ENCODE measurements around the gene PRX. TPM values are rescaled to one million over a fixed set of nuclear protein-coding genes. Genes with fewer than 3 reads are reported as not detected.

PRX gene
- total and polyA plus RNA-seq, 9 of the 15 experiments (the other 6 are each of a cell fraction or from before 2014, with no cell fraction given), result 0.65 to 3.5 (median 1.7) TPM; not detected in 2

DNA sequence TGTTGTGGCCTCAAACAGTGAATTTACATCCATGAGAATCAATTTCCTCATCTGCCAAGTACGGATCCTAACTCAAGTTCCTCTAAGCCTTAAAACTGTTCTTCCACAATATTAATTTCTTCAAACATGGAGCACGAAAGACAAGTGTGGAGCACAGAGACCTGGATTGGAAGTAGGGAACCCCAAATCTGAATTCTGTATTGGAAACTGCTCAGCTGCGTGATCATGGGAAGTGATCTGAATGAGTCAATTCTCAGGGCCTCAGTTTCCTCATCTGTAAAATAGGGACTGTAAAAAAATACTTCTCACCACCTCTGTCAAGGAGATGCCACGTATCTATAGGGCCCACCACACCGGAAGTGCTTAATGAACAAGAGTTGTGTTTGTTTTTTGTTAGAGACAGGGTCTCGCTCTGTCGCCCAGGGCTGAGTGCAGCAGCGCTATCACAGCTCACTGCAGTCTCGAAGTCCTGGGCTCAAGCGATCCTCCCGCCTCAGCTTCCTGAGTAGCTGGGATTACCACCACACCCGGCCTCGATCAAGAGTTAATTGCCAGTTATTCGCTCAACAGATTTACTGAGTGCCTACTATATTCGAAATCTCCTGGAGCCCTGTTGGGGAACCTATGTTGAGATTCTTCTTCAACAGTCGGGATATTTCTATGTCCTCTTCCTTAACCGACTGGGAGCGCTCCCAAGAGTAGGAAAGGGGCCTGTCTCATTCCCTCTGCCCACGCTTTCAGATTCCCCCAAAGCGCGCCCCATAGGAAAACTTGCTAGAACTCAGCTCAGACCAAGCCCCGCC is 29.4 kb upstream of the PRX start:
- no peak overlapping the region for H2AFZ ChIP-seq (ENCODE audit: low read depth, low read length)
- CTCF ChIA-PET (ENCODE audit: low intra/inter-chr PET ratio), result no interaction called here
- no peak for FAIRE-seq
- TF ChIP-seq TEAD2 (tag; IDR thresholded peaks at IDR 0.05) (no peak), XRCC3 (IDR thresholded peaks at IDR 0.05) (no peak), ZNF76 (CRISPR knock-in tag; IDR thresholded peaks at IDR 0.05; ENCODE audit: borderline replicate concordance) (no peak), HEY1 (CRISPR knock-in tag; IDR thresholded peaks at IDR 0.05; ENCODE audit: borderline replicate concordance) (no peak), HDGF (IDR thresholded peaks at IDR 0.05) (no peak), SNIP1 (IDR thresholded peaks at IDR 0.05; ENCODE audit: low read depth) (no peak), TARDBP (IDR thresholded peaks at IDR 0.05) (no peak), ZNF134 (CRISPR knock-in tag; conservative IDR thresholded peaks at IDR 0.05) (no peak), GTF2E2 (tag; IDR thresholded peaks at IDR 0.05) (0 out of 2 replicates have a peak, but pooled peaks have one; percentile 5), ZSCAN32 (CRISPR knock-in tag; IDR thresholded peaks at IDR 0.05) (no peak), HOXB6 (CRISPR knock-in tag; IDR thresholded peaks at IDR 0.05; ENCODE audit: borderline replicate concordance) (no peak), XRCC4 (IDR thresholded peaks at IDR 0.05; ENCODE audit: extremely low read depth, insufficient read depth, insufficient read length) (no peak), KLF13 (tag; IDR thresholded peaks at IDR 0.05; ENCODE audit: borderline replicate concordance, low read depth) (no peak), YBX1 (IDR thresholded peaks at IDR 0.05) (no peak)
- TF ChIP-seq, protein P1, sequence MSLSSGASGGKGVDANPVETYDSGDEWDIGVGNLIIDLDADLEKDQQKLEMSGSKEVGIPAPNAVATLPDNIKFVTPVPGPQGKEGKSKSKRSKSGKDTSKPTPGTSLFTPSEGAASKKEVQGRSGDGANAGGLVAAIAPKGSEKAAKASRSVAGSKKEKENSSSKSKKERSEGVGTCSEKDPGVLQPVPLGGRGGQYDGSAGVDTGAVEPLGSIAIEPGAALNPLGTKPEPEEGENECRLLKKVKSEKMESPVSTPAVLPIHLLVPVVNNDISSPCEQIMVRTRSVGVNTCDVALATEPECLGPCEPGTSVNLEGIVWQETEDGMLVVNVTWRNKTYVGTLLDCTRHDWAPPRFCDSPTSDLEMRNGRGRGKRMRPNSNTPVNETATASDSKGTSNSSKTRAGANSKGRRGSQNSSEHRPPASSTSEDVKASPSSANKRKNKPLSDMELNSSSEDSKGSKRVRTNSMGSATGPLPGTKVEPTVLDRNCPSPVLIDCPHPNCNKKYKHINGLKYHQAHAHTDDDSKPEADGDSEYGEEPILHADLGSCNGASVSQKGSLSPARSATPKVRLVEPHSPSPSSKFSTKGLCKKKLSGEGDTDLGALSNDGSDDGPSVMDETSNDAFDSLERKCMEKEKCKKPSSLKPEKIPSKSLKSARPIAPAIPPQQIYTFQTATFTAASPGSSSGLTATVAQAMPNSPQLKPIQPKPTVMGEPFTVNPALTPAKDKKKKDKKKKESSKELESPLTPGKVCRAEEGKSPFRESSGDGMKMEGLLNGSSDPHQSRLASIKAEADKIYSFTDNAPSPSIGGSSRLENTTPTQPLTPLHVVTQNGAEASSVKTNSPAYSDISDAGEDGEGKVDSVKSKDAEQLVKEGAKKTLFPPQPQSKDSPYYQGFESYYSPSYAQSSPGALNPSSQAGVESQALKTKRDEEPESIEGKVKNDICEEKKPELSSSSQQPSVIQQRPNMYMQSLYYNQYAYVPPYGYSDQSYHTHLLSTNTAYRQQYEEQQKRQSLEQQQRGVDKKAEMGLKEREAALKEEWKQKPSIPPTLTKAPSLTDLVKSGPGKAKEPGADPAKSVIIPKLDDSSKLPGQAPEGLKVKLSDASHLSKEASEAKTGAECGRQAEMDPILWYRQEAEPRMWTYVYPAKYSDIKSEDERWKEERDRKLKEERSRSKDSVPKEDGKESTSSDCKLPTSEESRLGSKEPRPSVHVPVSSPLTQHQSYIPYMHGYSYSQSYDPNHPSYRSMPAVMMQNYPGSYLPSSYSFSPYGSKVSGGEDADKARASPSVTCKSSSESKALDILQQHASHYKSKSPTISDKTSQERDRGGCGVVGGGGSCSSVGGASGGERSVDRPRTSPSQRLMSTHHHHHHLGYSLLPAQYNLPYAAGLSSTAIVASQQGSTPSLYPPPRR (CRISPR knock-in tag; IDR thresholded peaks at IDR 0.05; ENCODE audit: borderline replicate concordance), result peak; percentile 55; the same call in 1 of the 2 replicates
- TF ChIP-seq, protein P2, sequence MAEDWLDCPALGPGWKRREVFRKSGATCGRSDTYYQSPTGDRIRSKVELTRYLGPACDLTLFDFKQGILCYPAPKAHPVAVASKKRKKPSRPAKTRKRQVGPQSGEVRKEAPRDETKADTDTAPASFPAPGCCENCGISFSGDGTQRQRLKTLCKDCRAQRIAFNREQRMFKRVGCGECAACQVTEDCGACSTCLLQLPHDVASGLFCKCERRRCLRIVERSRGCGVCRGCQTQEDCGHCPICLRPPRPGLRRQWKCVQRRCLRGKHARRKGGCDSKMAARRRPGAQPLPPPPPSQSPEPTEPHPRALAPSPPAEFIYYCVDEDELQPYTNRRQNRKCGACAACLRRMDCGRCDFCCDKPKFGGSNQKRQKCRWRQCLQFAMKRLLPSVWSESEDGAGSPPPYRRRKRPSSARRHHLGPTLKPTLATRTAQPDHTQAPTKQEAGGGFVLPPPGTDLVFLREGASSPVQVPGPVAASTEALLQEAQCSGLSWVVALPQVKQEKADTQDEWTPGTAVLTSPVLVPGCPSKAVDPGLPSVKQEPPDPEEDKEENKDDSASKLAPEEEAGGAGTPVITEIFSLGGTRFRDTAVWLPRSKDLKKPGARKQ (CRISPR knock-in tag; IDR thresholded peaks at IDR 0.05), result no peak

More for the DNA sequence above, 29.4 kb upstream of the PRX start:
- H3K9me1 ChIP-seq (ENCODE audit: control insufficient read depth, insufficient read depth, low read length), result no peaks in the 10 kb centered on the region
- H4K20me1 ChIP-seq (replicated peaks; ENCODE audit: control insufficient read depth, insufficient read depth, low read length), result peaks cover 22% of the 10 kb centered on the region
- POLR2A ChIA-PET, result interaction anchor here (0.6 to 3.7 kb wide), 17 partner anchors 9 to 138 kb away, joined by 3 to 28 read pairs (median 4); partner anchors contain the start of genes C19orf47 and SERTAD1
- ATAC-seq (no peak), DNase-seq (ENCODE audit: extremely low read depth in 1 of 4, low spot score in 3 of 4) (peak in 1 of 4 experiments; percentile 27)
- no TSS peak for BruUV-seq (replicated peaks)
- peak overlapping the region; percentile 66 to 90 for H3K9ac ChIP-seq (ENCODE audit: insufficient read depth in 1 of 2, low read depth in 2 of 2, low read length in 2 of 2)
- 13% methylated on average over 22 of the region's 22 CpGs for WGBS (ENCODE audit: insufficient coverage, low coverage, missing lambda C conversion rate)
- H3K4me3 ChIP-seq, result peak overlapping the region; percentile 90
- H3K4me2 ChIP-seq (ENCODE audit: insufficient read depth, low read length), result peak overlapping the region; percentile 89
- H3K36me3 ChIP-seq (ENCODE audit: control insufficient read depth, insufficient read depth, low read length), result peaks cover 29% of the 10 kb centered on the region
- H3K4me1 ChIP-seq (replicated peaks in 1 of 2; ENCODE audit: control insufficient read depth in 2 of 2, insufficient read depth in 2 of 2, low read length in 2 of 2), result peaks cover 24 to 26% of the 10 kb centered on the region in 2 experiments
- H3K27ac ChIP-seq (ENCODE audit: extremely low read depth, low read depth, low read length), result peak overlapping the region; percentile 56
- intact Hi-C loops (cut with micrococcal nuclease) (loop anchor here (5.0 kb wide), 2 partner anchors 80 to 95 kb away; partner anchors contain the start of genes C19orf47 and PLD3), in situ Hi-C loops (cut with MboI) (no loop called here)
- peaks cover 38% of the 10 kb centered on the region for H3K79me2 ChIP-seq (ENCODE audit: control insufficient read depth, insufficient read depth, low read length)
- no peaks in the 10 kb centered on the region for H3K27me3 ChIP-seq (ENCODE audit: control insufficient read depth in 2 of 2, insufficient read depth in 2 of 2, low read length in 2 of 2)
- no peaks in the 10 kb centered on the region for H3K9me3 ChIP-seq (replicated peaks; ENCODE audit: control insufficient read depth, insufficient read depth, low read depth, low read length)
